Esophagus squamous epithelium (tissue), 5 donors: ENCODE results near the gene DPH2. TPM values are rescaled to one million over a fixed set of nuclear protein-coding genes. Genes with fewer than 3 reads are reported as not detected.
A peak's percentile ranks its signal among the peaks of the same experiment; 100 is the strongest.

Experiments used
- DNase-seq: peaks from one replicate; lab custom pipeline; 2025; lab: John Stamatoyannopoulos, UW
- H3K27ac ChIP-seq, 4 donors: fragments of 200-600 bp; sonication (generic); one replicate each; pipeline ENCODE4 v1.5.1; 2016 to 2019; ENCODE audit warnings: mild to moderate bottlenecking in 1 of 4
- H3K27me3 ChIP-seq, 4 donors: fragments of 200-600 bp; sonication (generic); 1 replicate in 3 of 4; 2 replicates in 1 of 4; pipeline versions ENCODE4 v1.5.1 to v1.6.0; 2017 to 2021; ENCODE audit warnings: antibody characterized with exemption in 1 of 4
- H3K36me3 ChIP-seq, 3 donors: fragments of 200-600 bp; sonication (generic); one replicate each; pipeline ENCODE4 v1.5.1; 2016 to 2019
- H3K4me1 ChIP-seq, 3 donors: fragments of 200-600 bp; sonication (generic); one replicate each; pipeline ENCODE4 v1.5.1; 2017 to 2019
- H3K4me3 ChIP-seq, 4 donors: fragments of 200-600 bp; sonication (generic); 1 replicate in 3 of 4; 2 replicates in 1 of 4; pipeline ENCODE4 v1.5.1; 2016 to 2019; ENCODE audit warnings: mild to moderate bottlenecking in 2 of 4, moderate library complexity in 1 of 4
- H3K9me3 ChIP-seq, 3 donors: fragments of 200-600 bp; sonication (generic); one replicate each; pipeline ENCODE4 v1.5.1; 2016 to 2019
- POLR2A ChIP-seq, 4 donors: fragments of 450-650 bp; IDR thresholded peaks; one replicate each; pipeline ENCODE4 v1.6.1; 2017; ENCODE audit warnings: antibody characterized with exemption in 4 of 4, mild to moderate bottlenecking in 4 of 4, moderate library complexity in 3 of 4
- WGBS, 2 donors: methylation state at CpG; one replicate each; pipeline ENCODE4 v1.1.5; 2018; 5-methylcytosine and 5-hydroxymethylcytosine counted together
- intact Hi-C: fragments of 100-400 bp; cut with DNase I; formaldehyde crosslinking; loops from one replicate; pipeline ENCODE4 v1.15.0; 2022
- total RNA-seq, 4 donors: library from RNA; depleted of rRNA; stranded (reverse); fragments of >200 nt; gene quantifications; one replicate each; pipeline ENCODE4 v1.1.0, GENCODE V29; 2016
- TF ChIP-seq, protein P1 (sequence below), 6 experiments: fragments of 450-650 bp in 4 of 6; fragments of 200-600 bp in 2 of 6; sonication (generic) in 2 of 6; IDR thresholded peaks; one replicate each; pipeline ENCODE4 v1.5.1; 2016 to 2019; ENCODE audit warnings: antibody characterized with exemption in 6 of 6, mild to moderate bottlenecking in 4 of 6, moderate library complexity in 4 of 6
- donor health status: DM: yes; HTN: yes; CAD: no.

The DPH2 gene
- total RNA-seq, 4 donors from 2014 or later = 14.0 to 34.6 (median 27.7) TPM

DNA sequence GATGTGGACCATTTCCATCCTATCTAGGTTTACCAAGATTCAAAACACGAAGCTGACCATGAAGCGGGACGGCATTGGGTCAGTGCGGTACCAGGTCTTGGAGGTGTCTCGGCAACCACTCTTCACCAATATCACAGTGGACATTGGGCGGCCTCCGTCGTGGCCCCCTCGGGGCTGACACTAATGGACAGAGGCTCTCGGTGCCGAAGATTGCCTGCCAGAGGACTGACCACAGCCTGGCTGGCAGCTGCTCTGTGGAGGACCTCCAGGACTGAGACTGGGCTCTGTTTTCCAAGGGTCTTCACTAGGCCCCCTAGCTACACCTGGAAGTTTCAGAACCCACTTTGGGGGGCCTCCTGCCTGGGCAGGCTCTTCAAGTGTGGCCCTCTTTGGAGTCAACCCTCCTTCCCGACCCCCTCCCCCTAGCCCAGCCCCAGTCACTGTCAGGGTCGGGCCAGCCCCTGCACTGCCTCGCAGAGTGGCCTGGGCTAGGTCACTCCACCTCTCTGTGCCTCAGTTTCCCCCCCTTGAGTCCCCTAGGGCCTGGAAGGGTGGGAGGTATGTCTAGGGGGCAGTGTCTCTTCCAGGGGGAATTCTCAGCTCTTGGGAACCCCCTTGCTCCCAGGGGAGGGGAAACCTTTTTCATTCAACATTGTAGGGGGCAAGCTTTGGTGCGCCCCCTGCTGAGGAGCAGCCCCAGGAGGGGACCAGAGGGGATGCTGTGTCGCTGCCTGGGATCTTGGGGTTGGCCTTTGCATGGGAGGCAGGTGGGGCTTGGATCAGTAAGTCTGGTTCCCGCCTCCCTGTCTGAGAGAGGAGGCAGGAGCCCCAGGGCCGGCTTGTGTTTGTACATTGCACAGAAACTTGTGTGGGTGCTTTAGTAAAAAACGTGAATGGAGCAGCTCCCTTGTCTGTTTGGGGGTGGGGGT, 20.7 kb downstream of the DPH2 start:
- WGBS, 2 donors = 66 to 75% methylated on average over 9 to 15 of the region's 19 CpGs
- Histone ChIP-seq H3K27me3 (no peaks in the 10 kb centered on the region), H3K27ac (peak overlapping the region; percentile 76 to 88 (median 84)), H3K4me1 (peaks cover 7 to 38% (median 20%) of the 10 kb centered on the region in 3 donors), H3K4me3 (peak overlapping the region; percentile 48 to 78 (median 64)), H3K9me3 (no peaks in the 10 kb centered on the region), H3K36me3 (peaks cover 0 to 13% (median 0%) of the 10 kb centered on the region in 3 donors)
- intact Hi-C loops = no loop called here
- TF ChIP-seq, protein P1, sequence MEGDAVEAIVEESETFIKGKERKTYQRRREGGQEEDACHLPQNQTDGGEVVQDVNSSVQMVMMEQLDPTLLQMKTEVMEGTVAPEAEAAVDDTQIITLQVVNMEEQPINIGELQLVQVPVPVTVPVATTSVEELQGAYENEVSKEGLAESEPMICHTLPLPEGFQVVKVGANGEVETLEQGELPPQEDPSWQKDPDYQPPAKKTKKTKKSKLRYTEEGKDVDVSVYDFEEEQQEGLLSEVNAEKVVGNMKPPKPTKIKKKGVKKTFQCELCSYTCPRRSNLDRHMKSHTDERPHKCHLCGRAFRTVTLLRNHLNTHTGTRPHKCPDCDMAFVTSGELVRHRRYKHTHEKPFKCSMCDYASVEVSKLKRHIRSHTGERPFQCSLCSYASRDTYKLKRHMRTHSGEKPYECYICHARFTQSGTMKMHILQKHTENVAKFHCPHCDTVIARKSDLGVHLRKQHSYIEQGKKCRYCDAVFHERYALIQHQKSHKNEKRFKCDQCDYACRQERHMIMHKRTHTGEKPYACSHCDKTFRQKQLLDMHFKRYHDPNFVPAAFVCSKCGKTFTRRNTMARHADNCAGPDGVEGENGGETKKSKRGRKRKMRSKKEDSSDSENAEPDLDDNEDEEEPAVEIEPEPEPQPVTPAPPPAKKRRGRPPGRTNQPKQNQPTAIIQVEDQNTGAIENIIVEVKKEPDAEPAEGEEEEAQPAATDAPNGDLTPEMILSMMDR (IDR thresholded peaks at IDR 0.05) = no peak
- no peak for TF ChIP-seq POLR2A (IDR thresholded peaks at IDR 0.05)
- no peak for DNase-seq

DNA sequence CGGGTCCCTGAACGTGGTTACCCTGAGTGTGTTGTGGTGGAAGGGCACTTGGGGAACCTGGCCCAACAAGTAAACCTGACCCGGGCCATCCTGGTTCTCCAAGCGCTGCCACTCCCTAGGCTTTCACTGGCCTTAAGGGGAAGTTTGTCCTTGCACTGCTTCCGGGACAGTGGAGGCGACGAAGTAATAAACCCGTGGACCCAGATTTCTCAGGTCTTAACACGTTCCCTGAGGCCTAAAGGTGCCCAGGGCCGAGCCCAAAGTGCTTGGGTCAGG, 21.3 kb downstream of the DPH2 start:
- Histone ChIP-seq H3K27ac (peak overlapping the region; percentile 76 to 88 (median 84)), H3K4me1 (peaks cover 7 to 39% (median 20%) of the 10 kb centered on the region in 3 donors), H3K36me3 (peaks cover 0 to 7% (median 0%) of the 10 kb centered on the region in 3 donors), H3K4me3 (peak overlapping the region; percentile 48 to 78 (median 64)), H3K9me3 (no peaks in the 10 kb centered on the region), H3K27me3 (no peaks in the 10 kb centered on the region)
- DNase-seq = no peak
- WGBS, 2 donors = 0 to 2% methylated on average over 6 to 7 of the region's 10 CpGs
- TF ChIP-seq, protein P1 (IDR thresholded peaks at IDR 0.05) = no peak
- no peak for TF ChIP-seq POLR2A (IDR thresholded peaks at IDR 0.05)
- intact Hi-C loops = no loop called here

DNA sequence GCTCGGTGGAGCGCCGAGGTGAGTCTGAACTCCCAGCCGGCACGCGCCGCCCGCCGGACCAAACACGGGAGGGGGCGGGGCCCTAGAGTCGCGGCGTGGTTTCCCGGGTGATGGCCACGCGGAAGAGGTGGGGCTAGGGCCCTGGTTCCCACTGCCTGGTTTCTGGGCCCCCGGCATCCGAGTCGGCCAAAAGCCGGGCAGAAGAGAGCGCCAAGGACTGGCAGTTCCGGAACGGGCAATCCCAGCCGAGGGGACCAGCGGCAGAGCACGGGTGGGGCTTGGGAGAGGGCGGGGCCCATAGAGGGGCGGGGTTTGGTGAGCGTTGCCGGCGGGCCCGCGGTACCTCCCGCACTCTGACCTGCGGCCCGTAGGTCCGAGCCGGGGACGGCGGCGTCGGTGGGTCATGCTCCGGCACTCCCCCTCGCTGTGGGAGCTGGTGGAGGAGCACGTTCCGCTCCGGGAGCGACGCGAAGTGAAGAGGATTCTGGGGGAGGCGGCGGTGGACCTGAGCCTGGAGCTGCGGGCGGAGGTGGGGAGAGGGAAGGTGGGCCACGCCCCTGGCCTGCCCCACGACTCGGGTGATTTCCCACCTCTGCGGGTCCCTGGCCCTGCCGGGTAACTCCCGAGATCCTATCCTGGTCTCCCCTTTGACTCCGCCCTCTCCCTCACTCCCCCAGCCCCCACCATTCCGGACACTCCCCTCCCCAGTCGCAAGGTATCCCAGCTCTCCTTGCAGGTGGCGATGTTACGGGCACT, 21.8 kb downstream of the DPH2 start, which contains the start of gene CCDC24:
TSS of gene CCDC24 (plus strand) at position 124 of the 756 bp plus-strand sequence. CDS start at position 404, 280 bp downstream.
- H3K4me3 ChIP-seq = peak within 1 kb of the TSS; percentile 48 to 78 (median 64)
- no peaks in the 10 kb centered on the region for H3K9me3 ChIP-seq
- TF ChIP-seq POLR2A (IDR thresholded peaks at IDR 0.05) = no peak
- TF ChIP-seq, protein P1 (IDR thresholded peaks at IDR 0.05) = no peak
- 0 to 2% methylated on average over 8 to 15 of the region's 66 CpGs for WGBS, 2 donors
- no peak for DNase-seq
- peak within 1 kb of the TSS; percentile 76 to 88 (median 84) for H3K27ac ChIP-seq
- intact Hi-C loops = no loop called here
- peaks cover 0 to 1% (median 0%) of the 10 kb centered on the region in 3 donors for H3K36me3 ChIP-seq
- H3K4me1 ChIP-seq = peaks cover 12 to 44% (median 20%) of the 10 kb centered on the region in 3 donors
- no peaks in the 10 kb centered on the region for H3K27me3 ChIP-seq

DNA sequence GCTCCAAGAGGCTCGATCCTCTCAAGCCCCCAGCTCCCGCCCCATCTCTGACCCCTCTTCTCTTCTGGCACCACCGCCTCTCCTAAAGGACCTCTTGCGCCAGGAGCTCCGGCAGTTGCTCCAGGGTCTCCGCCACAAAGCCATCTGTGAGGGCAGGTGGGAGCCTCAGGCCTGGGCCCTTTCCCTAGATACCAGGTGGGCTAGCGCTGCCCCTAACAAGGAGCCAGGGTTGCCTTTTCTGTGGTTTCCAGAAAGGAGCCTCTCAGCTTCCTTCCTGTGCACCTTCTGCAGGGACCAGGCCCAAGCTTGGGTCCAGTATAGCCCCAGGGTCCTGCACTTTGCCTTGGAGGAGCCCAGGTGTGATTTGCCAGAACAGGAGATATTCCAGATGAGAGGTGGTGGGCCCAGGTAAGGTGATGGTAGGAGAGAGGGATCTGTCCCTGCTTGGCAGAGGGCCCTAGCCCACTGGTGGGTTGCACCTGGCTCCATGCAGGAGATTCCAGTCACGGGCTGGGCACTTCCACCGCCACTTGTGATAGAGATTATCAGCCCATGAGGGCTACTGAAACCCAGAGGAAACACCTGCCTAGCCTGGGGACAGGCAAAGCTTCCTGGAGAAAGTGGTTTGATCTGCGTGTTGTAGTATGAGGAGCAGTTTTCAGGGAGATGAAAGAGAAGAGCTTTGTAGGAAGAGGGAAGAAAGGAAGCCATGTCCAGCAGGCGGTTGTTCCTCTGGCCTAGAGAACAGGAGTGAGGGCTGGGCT, 22.6 kb downstream of the DPH2 start:
- H3K4me3 ChIP-seq = peak overlapping the region; percentile 48 to 78 (median 64)
- H3K27me3 ChIP-seq = no peaks in the 10 kb centered on the region
- intact Hi-C loops = no loop called here
- H3K36me3 ChIP-seq = peaks cover 0 to 4% (median 0%) of the 10 kb centered on the region in 3 donors
- WGBS, 2 donors = 39 to 41% methylated on average over 4 to 7 of the region's 11 CpGs
- no peak for DNase-seq
- TF ChIP-seq, protein P1 (IDR thresholded peaks at IDR 0.05) = no peak
- no peak for TF ChIP-seq POLR2A (IDR thresholded peaks at IDR 0.05)
- peak overlapping the region; percentile 76 to 88 (median 84) for H3K27ac ChIP-seq
- H3K4me1 ChIP-seq = peaks cover 12 to 50% (median 20%) of the 10 kb centered on the region in 3 donors
- no peaks in the 10 kb centered on the region for H3K9me3 ChIP-seq
